Ascending aorta (tissue), 2 donors: ENCODE results near the gene SND1. TPM values are rescaled to one million over a fixed set of nuclear protein-coding genes. Genes with fewer than 3 reads are reported as not detected.

Experiments used
- DNase-seq, 2 donors: peaks; one replicate each; pipeline ENCODE4 v3.0.0-alpha.2; 2019; ENCODE audit warnings: low spot score in 2 of 2
- H3K27ac ChIP-seq, 2 donors: fragments of 200-600 bp; sonication (generic); one replicate each; pipeline ENCODE4 v1.5.1; 2016 to 2017; ENCODE audit warnings: mild to moderate bottlenecking in 1 of 2
- H3K27me3 ChIP-seq: fragments of 200-600 bp; sonication (generic); one replicate; pipeline ENCODE4 v1.5.1; 2017
- H3K36me3 ChIP-seq, 2 donors: fragments of 200-600 bp; sonication (generic); one replicate each; pipeline ENCODE4 v1.5.1; 2016
- H3K4me1 ChIP-seq, 2 donors: fragments of 200-600 bp; sonication (generic); one replicate each; pipeline ENCODE4 v1.5.1; 2016 to 2017; ENCODE audit warnings: mild to moderate bottlenecking in 1 of 2
- H3K4me3 ChIP-seq, 2 donors: fragments of 200-600 bp; sonication (generic); one replicate each; pipeline ENCODE4 v1.5.1; 2016 to 2017; ENCODE audit warnings: mild to moderate bottlenecking in 1 of 2
- H3K9me3 ChIP-seq, 2 donors: fragments of 200-600 bp; sonication (generic); one replicate each; pipeline ENCODE4 v1.5.1; 2016
- intact Hi-C: fragments of 100-400 bp; cut with DNase I; formaldehyde crosslinking; loops from one replicate; pipeline ENCODE4 v1.15.1; 2023
- total RNA-seq: library from RNA; depleted of rRNA; stranded (reverse); fragments of >200 nt; gene quantifications from one replicate; pipeline ENCODE4 v1.1.0, GENCODE V29; 2016
- TF ChIP-seq, protein P1 (sequence below), 3 experiments: fragments of 200-600 bp in 2 of 3; fragments of 450-650 bp in 1 of 3; sonication (generic) in 2 of 3; IDR thresholded peaks; one replicate each; pipeline ENCODE4 v1.5.1; 2016 to 2019; ENCODE audit warnings: antibody characterized with exemption in 3 of 3, mild to moderate bottlenecking in 1 of 3, moderate library complexity in 1 of 3

Gene SND1
- total RNA-seq, 1 donor from 2014 or later, result 93.8 TPM

DNA sequence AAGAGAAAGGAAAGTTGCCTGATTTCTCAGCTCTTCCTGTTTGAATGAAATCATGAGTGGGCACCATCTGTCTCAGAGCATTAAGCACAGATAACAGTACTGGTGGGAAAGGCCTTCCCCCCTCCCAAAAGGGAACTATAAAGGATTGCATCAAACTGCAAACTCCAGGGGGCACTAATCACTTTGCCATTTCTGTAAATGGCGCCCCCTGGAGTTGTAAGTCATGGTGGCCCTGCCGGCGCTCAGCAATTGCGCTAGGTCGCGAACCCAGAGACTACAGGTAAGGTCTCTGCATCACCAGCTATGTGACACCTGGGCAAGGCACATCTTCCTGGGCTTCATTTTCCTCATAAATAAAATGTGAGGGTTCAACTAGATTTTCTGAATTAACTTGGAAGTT lies 368.2 kb downstream of the SND1 start:
- TF ChIP-seq, protein P1, sequence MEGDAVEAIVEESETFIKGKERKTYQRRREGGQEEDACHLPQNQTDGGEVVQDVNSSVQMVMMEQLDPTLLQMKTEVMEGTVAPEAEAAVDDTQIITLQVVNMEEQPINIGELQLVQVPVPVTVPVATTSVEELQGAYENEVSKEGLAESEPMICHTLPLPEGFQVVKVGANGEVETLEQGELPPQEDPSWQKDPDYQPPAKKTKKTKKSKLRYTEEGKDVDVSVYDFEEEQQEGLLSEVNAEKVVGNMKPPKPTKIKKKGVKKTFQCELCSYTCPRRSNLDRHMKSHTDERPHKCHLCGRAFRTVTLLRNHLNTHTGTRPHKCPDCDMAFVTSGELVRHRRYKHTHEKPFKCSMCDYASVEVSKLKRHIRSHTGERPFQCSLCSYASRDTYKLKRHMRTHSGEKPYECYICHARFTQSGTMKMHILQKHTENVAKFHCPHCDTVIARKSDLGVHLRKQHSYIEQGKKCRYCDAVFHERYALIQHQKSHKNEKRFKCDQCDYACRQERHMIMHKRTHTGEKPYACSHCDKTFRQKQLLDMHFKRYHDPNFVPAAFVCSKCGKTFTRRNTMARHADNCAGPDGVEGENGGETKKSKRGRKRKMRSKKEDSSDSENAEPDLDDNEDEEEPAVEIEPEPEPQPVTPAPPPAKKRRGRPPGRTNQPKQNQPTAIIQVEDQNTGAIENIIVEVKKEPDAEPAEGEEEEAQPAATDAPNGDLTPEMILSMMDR (IDR thresholded peaks at IDR 0.05), result no peak
- no peaks in the 10 kb centered on the region for H3K4me1 ChIP-seq
- no peak overlapping the region for H3K4me3 ChIP-seq
- H3K27ac ChIP-seq, result no peak overlapping the region
- intact Hi-C loops, result no loop called here
- peaks cover 0 to 9% of the 10 kb centered on the region in 2 donors for H3K36me3 ChIP-seq
- no peak for DNase-seq
- no peaks in the 10 kb centered on the region for H3K27me3 ChIP-seq
- H3K9me3 ChIP-seq, result no peaks in the 10 kb centered on the region

DNA sequence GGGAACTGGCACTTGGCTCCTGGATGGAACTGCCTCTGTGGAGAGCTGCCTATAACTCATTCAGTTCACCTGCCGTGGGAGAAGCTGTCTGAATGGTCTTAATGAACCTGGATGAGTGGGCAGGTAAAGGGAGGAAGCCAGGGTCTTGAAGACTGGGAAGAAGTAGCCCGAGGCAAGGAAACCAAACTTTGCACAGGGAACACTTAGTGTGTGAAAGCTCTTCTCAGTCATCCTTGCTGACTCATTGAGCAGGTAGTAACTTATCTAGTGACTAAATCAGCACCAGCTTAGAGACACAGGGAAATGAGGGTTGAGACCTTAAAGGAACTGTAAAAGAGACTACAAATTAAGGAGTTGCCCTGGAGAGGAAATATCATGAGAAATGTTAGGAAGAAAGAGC lies 369.4 kb downstream of the SND1 start:
- peaks cover 0 to 9% of the 10 kb centered on the region in 2 donors for H3K36me3 ChIP-seq
- no peak for DNase-seq
- no peak overlapping the region for H3K27ac ChIP-seq
- intact Hi-C loops, result no loop called here
- no peaks in the 10 kb centered on the region for H3K27me3 ChIP-seq
- H3K4me1 ChIP-seq, result no peaks in the 10 kb centered on the region
- H3K4me3 ChIP-seq, result no peak overlapping the region
- TF ChIP-seq, protein P1 (IDR thresholded peaks at IDR 0.05), result no peak
- H3K9me3 ChIP-seq, result no peaks in the 10 kb centered on the region

- Histone ChIP-seq H3K9me3 (no peaks in the 10 kb centered on the region), H3K36me3 (peaks cover 0 to 9% of the 10 kb centered on the region in 2 donors), H3K4me1 (no peaks in the 10 kb centered on the region), H3K27me3 (no peaks in the 10 kb centered on the region), H3K27ac (no peak overlapping the region), H3K4me3 (no peak overlapping the region)
- intact Hi-C loops, result no loop called here
- TF ChIP-seq, protein P1 (IDR thresholded peaks at IDR 0.05), result no peak
- DNase-seq, result no peak
These were observed 370.9 kb downstream of the SND1 start for GRCh38 chr7:128022631-128023532.

DNA sequence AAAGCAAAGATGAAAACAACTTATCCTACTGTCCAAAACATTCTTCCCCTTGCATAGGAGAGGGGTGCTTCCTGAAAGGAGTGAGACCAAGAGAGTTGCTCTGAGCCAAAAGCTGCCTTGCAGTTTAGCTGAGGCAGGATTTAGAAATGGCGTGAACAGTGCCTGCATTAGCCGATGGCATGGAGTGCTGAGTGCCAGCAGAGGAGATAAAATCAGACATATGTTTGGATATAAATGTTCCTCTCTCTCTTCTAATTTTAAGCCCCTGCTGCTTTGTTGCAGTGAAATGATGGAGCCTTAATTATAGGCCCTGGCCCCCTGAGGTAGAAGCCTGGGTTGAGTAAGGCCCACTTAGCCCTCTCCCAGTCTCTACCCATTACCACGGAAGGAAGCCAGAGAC lies 372.2 kb downstream of the SND1 start:
- intact Hi-C loops, result no loop called here
- no peaks in the 10 kb centered on the region for H3K4me1 ChIP-seq

GRCh38 chr7:128025380-128025779 lies 373.4 kb downstream of the SND1 start:
- intact Hi-C loops, result no loop called here
- H3K36me3 ChIP-seq, result peaks cover 0 to 1% of the 10 kb centered on the region in 2 donors
- TF ChIP-seq, protein P1 (IDR thresholded peaks at IDR 0.05), result no peak
- H3K4me1 ChIP-seq, result no peaks in the 10 kb centered on the region
- no peaks in the 10 kb centered on the region for H3K9me3 ChIP-seq
- H3K27me3 ChIP-seq, result no peaks in the 10 kb centered on the region
- DNase-seq, result no peak
- no peak overlapping the region for H3K4me3 ChIP-seq
- no peak overlapping the region for H3K27ac ChIP-seq

More for the DNA sequence above, 372.2 kb downstream of the SND1 start:
- no peak for DNase-seq
- Histone ChIP-seq H3K27ac (no peak overlapping the region), H3K4me3 (no peak overlapping the region), H3K27me3 (no peaks in the 10 kb centered on the region), H3K36me3 (peaks cover 0 to 9% of the 10 kb centered on the region in 2 donors), H3K9me3 (no peaks in the 10 kb centered on the region)
- TF ChIP-seq, protein P1 (IDR thresholded peaks at IDR 0.05), result no peak
